Measurements from ENCODE around the gene ENTPD2. TPM values are rescaled to one million over a fixed set of nuclear protein-coding genes. Genes with fewer than 3 reads are reported as not detected.

Gene ENTPD2
- total and polyA plus RNA-seq, 2 of the 4 experiments (the other 2 are of a cell fraction): not detected

DNA sequence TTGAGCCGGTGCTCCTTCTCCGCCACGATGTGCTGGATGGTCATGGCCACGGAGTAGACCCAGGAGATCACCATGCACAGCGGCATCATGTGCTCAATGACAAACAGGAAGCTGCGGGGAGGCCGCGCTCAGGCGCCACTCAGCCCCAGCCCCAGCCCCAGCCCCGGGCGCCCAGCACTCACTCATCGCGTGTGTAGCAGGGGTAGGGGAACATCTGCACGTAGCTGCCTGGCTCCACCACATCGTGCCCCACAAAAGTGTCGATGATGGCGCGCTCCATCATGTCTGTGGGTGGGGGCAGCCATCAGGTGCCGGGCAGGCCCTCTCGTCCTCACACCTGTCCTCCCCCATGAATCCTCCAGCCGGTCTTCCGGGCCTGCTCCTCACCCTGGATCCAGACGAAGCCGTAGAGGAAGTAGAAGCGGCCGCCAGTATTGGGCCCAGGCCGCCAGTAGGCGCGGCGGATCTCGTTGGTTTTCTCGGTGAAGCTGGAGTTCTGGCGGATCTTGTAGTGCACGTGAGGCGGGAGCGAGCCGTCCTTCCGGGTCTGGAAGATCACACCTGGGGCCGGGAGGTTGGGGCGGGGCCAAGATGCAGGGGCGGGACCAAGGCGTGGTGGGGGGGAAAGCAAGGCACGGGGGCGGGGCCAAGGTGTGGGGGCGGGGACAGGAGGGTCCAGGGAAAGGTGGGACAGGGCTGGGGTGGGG is 35.9 kb downstream of the ENTPD2 start:
- no peak overlapping the region for H2AK5ac ChIP-seq (ENCODE audit: low read depth, low read length)

More for the DNA sequence above, 35.9 kb downstream of the ENTPD2 start:
- H3K4me2 ChIP-seq (ENCODE audit: low read depth, low read length): no peak overlapping the region
- H3K9ac ChIP-seq (ENCODE audit: low read depth, low read length): no peak overlapping the region
- POLR2A ChIA-PET (ENCODE audit: unreplicated experiment): no interaction called here
- H3K4me3 ChIP-seq (ENCODE audit: insufficient read depth, low read depth, low read length): no peak overlapping the region
- WGBS, 2 experiments (ENCODE audit: extremely low coverage in 2 of 2, insufficient read length in 1 of 2): 95% methylated on average over 11 of the region's 45 CpGs; no CpG with 5 or more reads in 1 of the 2 experiments
- no peak overlapping the region for H2BK120ac ChIP-seq (ENCODE audit: low read depth, low read length)
- no peak overlapping the region for H2BK5ac ChIP-seq (ENCODE audit: low read depth, low read length, poor library complexity, severe bottlenecking)
- no peaks in the 10 kb centered on the region for H3K9me1 ChIP-seq (ENCODE audit: insufficient read depth, low read length)
- H3K23ac ChIP-seq (ENCODE audit: low read depth, low read length): no peak overlapping the region
- H2BK20ac ChIP-seq (ENCODE audit: low read depth, low read length): no peak overlapping the region
- H2BK15ac ChIP-seq (ENCODE audit: low read depth, low read length): no peak overlapping the region
- no peak overlapping the region for H2AK9ac ChIP-seq (replicated peaks; ENCODE audit: low read depth, low read length, poor library complexity)
- no peaks in the 10 kb centered on the region; the same call in 1 of the 2 replicates for H4K20me1 ChIP-seq (ENCODE audit: insufficient read depth, low read length)
- intact Hi-C loops (cut with micrococcal nuclease) (no loop called here), dilution Hi-C loops (cut with HindIII; ENCODE audit: low sequenced_read_pairs, unreplicated experiment) (no loop called here), in situ Hi-C loops (cut with MboI; ENCODE audit: low sequenced_read_pairs) (no loop called here)
- H3K79me1 ChIP-seq (ENCODE audit: low read depth in 1 of 2, low read length in 2 of 2): no peaks in the 10 kb centered on the region
- no peaks in the 10 kb centered on the region for H3K9me3 ChIP-seq (ENCODE audit: control insufficient read depth, insufficient read depth, low read length)
- H3K27me3 ChIP-seq (ENCODE audit: control insufficient read depth, insufficient read depth, low read length): no peaks in the 10 kb centered on the region
- H3K18ac ChIP-seq (ENCODE audit: low read depth, low read length): no peak overlapping the region
- ATAC-seq (ENCODE audit: low read depth): no peak
- CTCF ChIA-PET: no interaction called here
- no peak overlapping the region for H4K5ac ChIP-seq (ENCODE audit: low read depth, low read length)
- peaks cover 30% of the 10 kb centered on the region; the same call in 1 of the 2 replicates for H3K36me3 ChIP-seq (ENCODE audit: control insufficient read depth, insufficient read depth, low read length)
- H3K27ac ChIP-seq (ENCODE audit: insufficient read depth, low read length): no peak overlapping the region
- no peak overlapping the region for H3K14ac ChIP-seq (replicated peaks; ENCODE audit: low read depth, low read length)
- no peak overlapping the region for H4K8ac ChIP-seq (ENCODE audit: low read depth in 2 of 2, low read length in 2 of 2)
- BruUV-seq (replicated peaks): no TSS peak
- no peak for TF ChIP-seq RCOR1 (IDR thresholded peaks at IDR 0.05; ENCODE audit: insufficient replicate concordance, low read length)
- TF ChIP-seq CHD1 (IDR thresholded peaks at IDR 0.05; ENCODE audit: low read depth, low read length): no peak
- TF ChIP-seq MAZ (IDR thresholded peaks at IDR 0.05; ENCODE audit: borderline replicate concordance, low read depth, low read length): no peak
- no peak for TF ChIP-seq POLR2A (IDR thresholded peaks at IDR 0.05; ENCODE audit: low read depth, low read length)
- no peak for TF ChIP-seq FOS (IDR thresholded peaks at IDR 0.05; ENCODE audit: low read depth, low read length)
- TF ChIP-seq RAD21 (IDR thresholded peaks at IDR 0.05; ENCODE audit: low read length): no peak
- TF ChIP-seq BHLHE40 (IDR thresholded peaks at IDR 0.05; ENCODE audit: low read depth, low read length): no peak
- TF ChIP-seq, protein P1, sequence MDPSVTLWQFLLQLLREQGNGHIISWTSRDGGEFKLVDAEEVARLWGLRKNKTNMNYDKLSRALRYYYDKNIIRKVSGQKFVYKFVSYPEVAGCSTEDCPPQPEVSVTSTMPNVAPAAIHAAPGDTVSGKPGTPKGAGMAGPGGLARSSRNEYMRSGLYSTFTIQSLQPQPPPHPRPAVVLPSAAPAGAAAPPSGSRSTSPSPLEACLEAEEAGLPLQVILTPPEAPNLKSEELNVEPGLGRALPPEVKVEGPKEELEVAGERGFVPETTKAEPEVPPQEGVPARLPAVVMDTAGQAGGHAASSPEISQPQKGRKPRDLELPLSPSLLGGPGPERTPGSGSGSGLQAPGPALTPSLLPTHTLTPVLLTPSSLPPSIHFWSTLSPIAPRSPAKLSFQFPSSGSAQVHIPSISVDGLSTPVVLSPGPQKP (IDR thresholded peaks at IDR 0.05; ENCODE audit: borderline replicate concordance, low read depth, low read length): no peak
- TF ChIP-seq MAFK (IDR thresholded peaks at IDR 0.05; ENCODE audit: low read depth, low read length): no peak
- TF ChIP-seq NFE2L2 (IDR thresholded peaks at IDR 0.05; ENCODE audit: low read depth, low read length): no peak
- no peak for TF ChIP-seq CEBPB (IDR thresholded peaks at IDR 0.05; ENCODE audit: low read depth, low read length)
- TF ChIP-seq SMC3 (IDR thresholded peaks at IDR 0.05; ENCODE audit: low read depth, low read length): no peak
- TF ChIP-seq MXI1 (IDR thresholded peaks at IDR 0.05; ENCODE audit: borderline replicate concordance, low read depth, low read length): no peak
- TF ChIP-seq RFX5 (IDR thresholded peaks at IDR 0.05; ENCODE audit: low read depth, low read length): no peak
- TF ChIP-seq, protein P2, sequence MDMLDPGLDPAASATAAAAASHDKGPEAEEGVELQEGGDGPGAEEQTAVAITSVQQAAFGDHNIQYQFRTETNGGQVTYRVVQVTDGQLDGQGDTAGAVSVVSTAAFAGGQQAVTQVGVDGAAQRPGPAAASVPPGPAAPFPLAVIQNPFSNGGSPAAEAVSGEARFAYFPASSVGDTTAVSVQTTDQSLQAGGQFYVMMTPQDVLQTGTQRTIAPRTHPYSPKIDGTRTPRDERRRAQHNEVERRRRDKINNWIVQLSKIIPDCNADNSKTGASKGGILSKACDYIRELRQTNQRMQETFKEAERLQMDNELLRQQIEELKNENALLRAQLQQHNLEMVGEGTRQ (IDR thresholded peaks at IDR 0.05; ENCODE audit: low read depth, low read length): no peak
- TF ChIP-seq, protein P3, sequence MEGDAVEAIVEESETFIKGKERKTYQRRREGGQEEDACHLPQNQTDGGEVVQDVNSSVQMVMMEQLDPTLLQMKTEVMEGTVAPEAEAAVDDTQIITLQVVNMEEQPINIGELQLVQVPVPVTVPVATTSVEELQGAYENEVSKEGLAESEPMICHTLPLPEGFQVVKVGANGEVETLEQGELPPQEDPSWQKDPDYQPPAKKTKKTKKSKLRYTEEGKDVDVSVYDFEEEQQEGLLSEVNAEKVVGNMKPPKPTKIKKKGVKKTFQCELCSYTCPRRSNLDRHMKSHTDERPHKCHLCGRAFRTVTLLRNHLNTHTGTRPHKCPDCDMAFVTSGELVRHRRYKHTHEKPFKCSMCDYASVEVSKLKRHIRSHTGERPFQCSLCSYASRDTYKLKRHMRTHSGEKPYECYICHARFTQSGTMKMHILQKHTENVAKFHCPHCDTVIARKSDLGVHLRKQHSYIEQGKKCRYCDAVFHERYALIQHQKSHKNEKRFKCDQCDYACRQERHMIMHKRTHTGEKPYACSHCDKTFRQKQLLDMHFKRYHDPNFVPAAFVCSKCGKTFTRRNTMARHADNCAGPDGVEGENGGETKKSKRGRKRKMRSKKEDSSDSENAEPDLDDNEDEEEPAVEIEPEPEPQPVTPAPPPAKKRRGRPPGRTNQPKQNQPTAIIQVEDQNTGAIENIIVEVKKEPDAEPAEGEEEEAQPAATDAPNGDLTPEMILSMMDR (conservative IDR thresholded peaks at IDR 0.05; ENCODE audit: low read depth, low read length): no peak
- no peaks in the 10 kb centered on the region for H3K4me1 ChIP-seq (ENCODE audit: control insufficient read depth, insufficient read depth, low read length)
- H3K4ac ChIP-seq (ENCODE audit: low read depth, low read length): no peak overlapping the region
- no peak overlapping the region for H4K91ac ChIP-seq (ENCODE audit: insufficient read depth, low read depth, low read length)
- H2AFZ ChIP-seq (replicated peaks; ENCODE audit: low read length, poor library complexity): no peak overlapping the region
- H3K56ac ChIP-seq (ENCODE audit: extremely low read depth, insufficient read depth, low read length): no peak overlapping the region
- DNase-seq: no peak

Data from IMR-90 (cell line).